ENCODE measurements around the gene VPS37C.

- TF ChIP-seq POLR2A (IDR thresholded peaks at IDR 0.05; ENCODE audit: low read depth, low read length) (no peak), POLR2AphosphoS5 (IDR thresholded peaks at IDR 0.05; ENCODE audit: low read depth, low read length) (no peak)
Observed at GRCh38 chr11:61173456-61173855, 12.2 kb upstream of the VPS37C start.
